IMR-90 (cell line): ENCODE results near the gene CTNNBIP1. TPM values are rescaled to one million over a fixed set of nuclear protein-coding genes. Genes with fewer than 3 reads are reported as not detected.

ENCODE experiments used
- ATAC-seq: fragments of 200-7000 bp; cut with Tn5 transposase; 2 replicates; pipeline ENCODE4 v1.9.1; 2020; ENCODE audit warnings: low read depth, mild to moderate bottlenecking, moderate library complexity
- BruUV-seq: library from RNA; stranded (reverse); fragments of 400-500 nt; replicated peaks from 2 replicates; lab custom pipeline; 2021; lab: Mats Ljungman, UMichigan
- CTCF ChIA-PET: fragments of 300-600 bp; formaldehyde crosslinking; extraction: SDS; loops from one replicate; lab custom pipeline; 2021; ENCODE audit warnings: antibody characterized with exemption; lab: Yijun Ruan, JAX
- POLR2A ChIA-PET: fragments of 300-600 bp; sonication (Branson Sonifier 250); formaldehyde crosslinking; loops from one replicate; lab custom pipeline; 2022; ENCODE audit warnings: antibody characterized with exemption; ENCODE audit not compliant: unreplicated experiment; lab: Charles Lee
- DNase-seq: peaks from one replicate; pipeline ENCODE4 v3.0.0; 2013
- H2AFZ ChIP-seq: replicated peaks from 2 replicates; pipeline ENCODE3; 2013; ENCODE audit warnings: low read length, mild to moderate bottlenecking; ENCODE audit not compliant: poor library complexity
- H2AK5ac ChIP-seq: 2 replicates; pipeline ENCODE4 v1.6.1; 2013; ENCODE audit warnings: low read depth, low read length, inconsistent platforms
- H2AK9ac ChIP-seq: replicated peaks from 2 replicates; pipeline ENCODE3; 2013; ENCODE audit warnings: mild to moderate bottlenecking, low read depth, low read length, moderate library complexity; ENCODE audit not compliant: poor library complexity
- H2BK120ac ChIP-seq: 2 replicates; pipeline ENCODE4 v1.6.1; 2013; ENCODE audit warnings: low read depth, low read length, inconsistent platforms
- H2BK15ac ChIP-seq: 3 replicates; pipeline ENCODE4 v1.6.1; 2013; ENCODE audit warnings: low read depth, low read length, inconsistent platforms
- H2BK20ac ChIP-seq: 2 replicates; pipeline ENCODE4 v1.6.1; 2013; ENCODE audit warnings: low read depth, mild to moderate bottlenecking, inconsistent platforms, low read length, moderate library complexity
- H2BK5ac ChIP-seq: 2 replicates; pipeline ENCODE4 v1.6.1; 2013; ENCODE audit warnings: mild to moderate bottlenecking, low read depth, low read length, inconsistent platforms; ENCODE audit not compliant: poor library complexity, severe bottlenecking
- H3K14ac ChIP-seq: replicated peaks from 2 replicates; pipeline ENCODE4 v1.6.1; 2013; ENCODE audit warnings: low read depth, low read length, inconsistent platforms
- H3K18ac ChIP-seq: 2 replicates; pipeline ENCODE4 v1.6.1; 2013; ENCODE audit warnings: low read depth, low read length, control low read depth
- H3K23ac ChIP-seq: 2 replicates; pipeline ENCODE4 v1.6.1; 2013; ENCODE audit warnings: low read depth, low read length, inconsistent platforms
- H3K27ac ChIP-seq: 2 replicates; pipeline ENCODE4 v1.5.1; 2013; ENCODE audit warnings: mild to moderate bottlenecking, control low read depth, low read length; ENCODE audit not compliant: insufficient read depth
- H3K27me3 ChIP-seq: 2 replicates; pipeline ENCODE4 v1.6.1; 2013; ENCODE audit warnings: low read length; ENCODE audit not compliant: control insufficient read depth, insufficient read depth
- H3K36me3 ChIP-seq: 2 replicates; pipeline ENCODE4 v1.6.1; 2013; ENCODE audit warnings: low read length, mixed read lengths; ENCODE audit not compliant: control insufficient read depth, insufficient read depth
- H3K4ac ChIP-seq: 2 replicates; pipeline ENCODE4 v1.6.1; 2013; ENCODE audit warnings: low read depth, low read length, inconsistent platforms
- H3K4me1 ChIP-seq: 2 replicates; pipeline ENCODE4 v1.6.1; 2013; ENCODE audit warnings: low read length, mixed read lengths; ENCODE audit not compliant: control insufficient read depth, insufficient read depth
- H3K4me2 ChIP-seq: 2 replicates; pipeline ENCODE4 v1.6.1; 2013; ENCODE audit warnings: low read depth, mild to moderate bottlenecking, control low read depth, low read length, moderate library complexity
- H3K4me3 ChIP-seq: 2 replicates; pipeline ENCODE4 v1.5.1; 2013; ENCODE audit warnings: low read depth, mild to moderate bottlenecking, control low read depth, low read length, moderate library complexity; ENCODE audit not compliant: insufficient read depth
- H3K56ac ChIP-seq: 2 replicates; pipeline ENCODE4 v1.6.1; 2013; ENCODE audit warnings: low read length, inconsistent platforms; ENCODE audit not compliant: insufficient read depth; ENCODE audit errors: extremely low read depth
- H3K79me1 ChIP-seq, 2 experiments: 2 replicates each; pipeline ENCODE4 v1.6.1; 2013; ENCODE audit warnings: low read length in 2 of 2, inconsistent platforms in 1 of 2, low read depth in 1 of 2
- H3K9ac ChIP-seq: 2 replicates; pipeline ENCODE4 v1.6.1; 2013; ENCODE audit warnings: low read depth, low read length, control low read depth
- H3K9me1 ChIP-seq: 2 replicates; pipeline ENCODE4 v1.6.1; 2013; ENCODE audit warnings: low read length, inconsistent platforms; ENCODE audit not compliant: insufficient read depth
- H3K9me3 ChIP-seq: 2 replicates; pipeline ENCODE4 v1.6.1; 2013; ENCODE audit warnings: low read length; ENCODE audit not compliant: control insufficient read depth, insufficient read depth
- H4K20me1 ChIP-seq: 2 replicates; pipeline ENCODE4 v1.6.1; 2013; ENCODE audit warnings: low read length, inconsistent platforms; ENCODE audit not compliant: insufficient read depth
- H4K5ac ChIP-seq: 2 replicates; pipeline ENCODE4 v1.6.1; 2013; ENCODE audit warnings: mild to moderate bottlenecking, low read depth, low read length, control low read depth
- H4K8ac ChIP-seq, 2 experiments: 2 replicates each; pipeline ENCODE4 v1.6.1; 2013; ENCODE audit warnings: low read depth in 2 of 2, low read length in 2 of 2, control low read depth in 1 of 2, inconsistent platforms in 1 of 2
- H4K91ac ChIP-seq: 2 replicates; pipeline ENCODE4 v1.6.1; 2013; ENCODE audit warnings: low read depth, low read length, inconsistent platforms; ENCODE audit not compliant: insufficient read depth
- BHLHE40 ChIP-seq: fragments of 150-350 bp; IDR thresholded peaks from 2 replicates; pipeline ENCODE4 v1.6.1; 2016; ENCODE audit warnings: mild to moderate bottlenecking, low read depth, low read length
- CHD1 ChIP-seq: IDR thresholded peaks from 2 replicates; pipeline ENCODE4 v1.6.1; 2012; ENCODE audit warnings: low read depth, low read length, improper control_type of control experiment
- ELK1 ChIP-seq: fragments of 150-350 bp; IDR thresholded peaks from 2 replicates; pipeline ENCODE4 v1.6.1; 2016; ENCODE audit warnings: low read depth, mild to moderate bottlenecking, low read length, moderate library complexity, borderline replicate concordance
- MAFK ChIP-seq: IDR thresholded peaks from 2 replicates; pipeline ENCODE4 v1.6.1; 2012; ENCODE audit warnings: low read depth, low read length, improper control_type of control experiment
- MAZ ChIP-seq: IDR thresholded peaks from 2 replicates; pipeline ENCODE4 v1.6.1; 2012; ENCODE audit warnings: low read depth, mild to moderate bottlenecking, low read length, improper control_type of control experiment, moderate library complexity, borderline replicate concordance
- MXI1 ChIP-seq: IDR thresholded peaks from 2 replicates; pipeline ENCODE4 v1.6.1; 2012; ENCODE audit warnings: low read depth, mild to moderate bottlenecking, low read length, moderate library complexity, borderline replicate concordance
- NFE2L2 ChIP-seq: fragments of 150-350 bp; IDR thresholded peaks from 2 replicates; pipeline ENCODE4 v1.6.1; 2016; ENCODE audit warnings: low read depth, mild to moderate bottlenecking, low read length
- POLR2A ChIP-seq: IDR thresholded peaks from 2 replicates; pipeline ENCODE4 v1.6.1; 2012; ENCODE audit warnings: mild to moderate bottlenecking, low read depth, low read length
- RAD21 ChIP-seq: IDR thresholded peaks from 2 replicates; pipeline ENCODE4 v1.6.1; 2012; ENCODE audit warnings: low read length, improper control_type of control experiment
- RCOR1 ChIP-seq: IDR thresholded peaks from 2 replicates; pipeline ENCODE4 v1.6.1; 2012; ENCODE audit warnings: mild to moderate bottlenecking, low read length, improper control_type of control experiment; ENCODE audit not compliant: insufficient replicate concordance
- RFX5 ChIP-seq: IDR thresholded peaks from 2 replicates; pipeline ENCODE4 v1.8.0; 2012; ENCODE audit warnings: low read depth, mild to moderate bottlenecking, low read length, moderate library complexity
- SMC3 ChIP-seq: fragments of 150-350 bp; IDR thresholded peaks from 2 replicates; pipeline ENCODE4 v1.6.1; 2016; ENCODE audit warnings: low read depth, mild to moderate bottlenecking, antibody characterized with exemption, low read length, moderate library complexity
- WGBS, 2 experiments: methylation state at CpG; one replicate each; pipeline versions ENCODE4 v1.1.5 to v1.1.7; 2013; ENCODE audit warnings: missing lambda C conversion rate in 2 of 2; ENCODE audit not compliant: insufficient read length in 1 of 2; ENCODE audit errors: extremely low coverage in 2 of 2; 5-methylcytosine and 5-hydroxymethylcytosine counted together
- dilution Hi-C: fragments of 300-500 bp; cut with HindIII; formaldehyde crosslinking; loops from one replicate; pipeline ENCODE4 v1.14.3; 2018; ENCODE audit warnings: low sequenced_read_pairs; ENCODE audit not compliant: unreplicated experiment
- in situ Hi-C: fragments of 300-500 bp; cut with MboI; formaldehyde crosslinking; loops from 3 replicates; pipeline ENCODE4 v1.14.3; 2019; ENCODE audit warnings: low sequenced_read_pairs, inconsistent platforms, mixed read lengths
- intact Hi-C: fragments of 100-400 bp; cut with micrococcal nuclease; formaldehyde crosslinking; loops from 2 replicates; pipeline ENCODE4 v1.10.0; 2022
- polyA plus RNA-seq, 3 experiments: library from polyadenylated mRNA; depleted of rRNA; stranded (reverse); fragments of >200 nt; gene quantifications; 2 replicates each; pipeline ENCODE4 v1.2.3, GENCODE V29; 2012; ENCODE audit warnings: low replicate concordance in 1 of 3
- total RNA-seq: library from RNA; depleted of rRNA; stranded (reverse); fragments of >200 nt; gene quantifications from 2 replicates; pipeline ENCODE4 v1.2.3, GENCODE V29; 2012
- TF ChIP-seq, protein P1 (sequence below): conservative IDR thresholded peaks from 2 replicates; pipeline ENCODE4 v1.5.1; 2012; ENCODE audit warnings: mild to moderate bottlenecking, low read depth, low read length, improper control_type of control experiment
- TF ChIP-seq, protein P2 (sequence below): fragments of 150-350 bp; IDR thresholded peaks from 2 replicates; pipeline ENCODE4 v1.6.1; 2017; ENCODE audit warnings: mild to moderate bottlenecking, antibody characterized with exemption, low read length, low read depth

The CTNNBIP1 gene
- total and polyA plus RNA-seq, 2 of the 4 experiments (the other 2 are of a cell fraction), result 24.7 to 28.5 TPM

- no peaks in the 10 kb centered on the region for H3K27me3 ChIP-seq
- 66% methylated on average over 7 of the region's 20 CpGs; no CpG with 5 or more reads in 1 of the 2 experiments for WGBS, 2 experiments
- no peaks in the 10 kb centered on the region; the same call in 1 of the 2 replicates for H3K4me1 ChIP-seq
- in situ Hi-C loops, result no loop called here
- H2BK5ac ChIP-seq, result no peak overlapping the region
- H2AFZ ChIP-seq, result no peak overlapping the region
- no peak overlapping the region for H3K4me2 ChIP-seq
- H4K5ac ChIP-seq, result no peak overlapping the region
- no peaks in the 10 kb centered on the region for H3K9me3 ChIP-seq
- ATAC-seq, result no peak
- no peaks in the 10 kb centered on the region; a peak in 1 of 4 replicates for H3K79me1 ChIP-seq
- no peaks in the 10 kb centered on the region for H3K9me1 ChIP-seq
- TF ChIP-seq ELK1 (no peak), MAFK (no peak), MXI1 (no peak), BHLHE40 (no peak), RFX5 (no peak), NFE2L2 (no peak), CHD1 (no peak), RCOR1 (no peak), MAZ (no peak), RAD21 (no peak), SMC3 (no peak), POLR2A (no peak)
- TF ChIP-seq, protein P1, sequence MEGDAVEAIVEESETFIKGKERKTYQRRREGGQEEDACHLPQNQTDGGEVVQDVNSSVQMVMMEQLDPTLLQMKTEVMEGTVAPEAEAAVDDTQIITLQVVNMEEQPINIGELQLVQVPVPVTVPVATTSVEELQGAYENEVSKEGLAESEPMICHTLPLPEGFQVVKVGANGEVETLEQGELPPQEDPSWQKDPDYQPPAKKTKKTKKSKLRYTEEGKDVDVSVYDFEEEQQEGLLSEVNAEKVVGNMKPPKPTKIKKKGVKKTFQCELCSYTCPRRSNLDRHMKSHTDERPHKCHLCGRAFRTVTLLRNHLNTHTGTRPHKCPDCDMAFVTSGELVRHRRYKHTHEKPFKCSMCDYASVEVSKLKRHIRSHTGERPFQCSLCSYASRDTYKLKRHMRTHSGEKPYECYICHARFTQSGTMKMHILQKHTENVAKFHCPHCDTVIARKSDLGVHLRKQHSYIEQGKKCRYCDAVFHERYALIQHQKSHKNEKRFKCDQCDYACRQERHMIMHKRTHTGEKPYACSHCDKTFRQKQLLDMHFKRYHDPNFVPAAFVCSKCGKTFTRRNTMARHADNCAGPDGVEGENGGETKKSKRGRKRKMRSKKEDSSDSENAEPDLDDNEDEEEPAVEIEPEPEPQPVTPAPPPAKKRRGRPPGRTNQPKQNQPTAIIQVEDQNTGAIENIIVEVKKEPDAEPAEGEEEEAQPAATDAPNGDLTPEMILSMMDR, result no peak
- TF ChIP-seq, protein P2, sequence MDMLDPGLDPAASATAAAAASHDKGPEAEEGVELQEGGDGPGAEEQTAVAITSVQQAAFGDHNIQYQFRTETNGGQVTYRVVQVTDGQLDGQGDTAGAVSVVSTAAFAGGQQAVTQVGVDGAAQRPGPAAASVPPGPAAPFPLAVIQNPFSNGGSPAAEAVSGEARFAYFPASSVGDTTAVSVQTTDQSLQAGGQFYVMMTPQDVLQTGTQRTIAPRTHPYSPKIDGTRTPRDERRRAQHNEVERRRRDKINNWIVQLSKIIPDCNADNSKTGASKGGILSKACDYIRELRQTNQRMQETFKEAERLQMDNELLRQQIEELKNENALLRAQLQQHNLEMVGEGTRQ, result no peak
- dilution Hi-C loops, result no loop called here
- DNase-seq, result no peak
- H3K18ac ChIP-seq, result no peak overlapping the region
- H4K8ac ChIP-seq, result no peak overlapping the region
- H3K56ac ChIP-seq, result no peak overlapping the region
- H3K4me3 ChIP-seq, result no peak overlapping the region
- H3K23ac ChIP-seq, result no peak overlapping the region
- no peak overlapping the region for H2BK15ac ChIP-seq
- H3K36me3 ChIP-seq, result peaks cover 4% of the 10 kb centered on the region
- H2AK9ac ChIP-seq, result no peak overlapping the region
- ChIA-PET POLR2A (no interaction called here), CTCF (no interaction called here)
- no peak overlapping the region for H2AK5ac ChIP-seq
- H3K9ac ChIP-seq, result no peak overlapping the region
- no TSS peak for BruUV-seq
- H2BK120ac ChIP-seq, result no peak overlapping the region
- no peak overlapping the region for H4K91ac ChIP-seq
- H3K14ac ChIP-seq, result no peak overlapping the region
- H4K20me1 ChIP-seq, result no peaks in the 10 kb centered on the region
- no peak overlapping the region for H3K4ac ChIP-seq
- no peak overlapping the region for H3K27ac ChIP-seq
- intact Hi-C loops, result no loop called here
- H2BK20ac ChIP-seq, result no peak overlapping the region
These were observed 60.2 kb downstream of the CTNNBIP1 start for GRCh38 chr1:9849691-9850441.
